DMS53 treated with DMSO at 0.1 percent for 48 hours (cell line): ENCODE data around the gene GRM5.
"Not testable (repeated sequence)": the region's sequence is repeated elsewhere in the genome, so short reads cannot be mapped to it uniquely, and the experiment has no call there.

Experiments
- DNase-seq: peaks from one replicate; lab custom pipeline; 2025; ENCODE audit not compliant: unreplicated experiment; lab: John Stamatoyannopoulos, UW

Gene GRM5

GRCh38 chr11:88843766-88844426 is 221.9 kb downstream of the GRM5 start:
- not testable (repeated sequence) for DNase-seq

GRCh38 chr11:88838139-88838538 is 227.6 kb downstream of the GRM5 start:
- peak; percentile 32 for DNase-seq

DNA sequence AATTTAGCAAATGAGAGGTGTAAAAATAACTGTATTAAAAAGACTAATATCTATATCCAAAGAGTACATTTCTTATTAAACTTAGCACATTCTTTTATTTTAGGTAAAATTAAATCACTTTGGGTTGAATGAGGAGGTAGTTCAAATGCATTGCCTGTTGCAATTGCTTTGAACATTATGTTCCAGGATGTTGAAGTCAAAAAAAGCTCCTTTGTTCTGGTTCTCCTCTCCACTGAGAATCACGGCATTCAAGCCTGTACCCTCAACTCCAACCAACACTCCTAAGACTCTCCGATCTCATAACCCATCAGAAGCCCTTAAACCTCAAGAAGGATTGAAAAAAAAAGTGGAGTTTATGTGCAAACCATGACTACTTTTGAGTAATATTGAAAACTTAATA is 230.1 kb downstream of the GRM5 start:
- not testable (repeated sequence) for DNase-seq

GRCh38 chr11:88831303-88831890 is 234.4 kb downstream of the GRM5 start:
- DNase-seq: no peak

GRCh38 chr11:88827018-88827676 is 238.6 kb downstream of the GRM5 start:
- peak; percentile 75 for DNase-seq

GRCh38 chr11:88819616-88820015 is 246.2 kb downstream of the GRM5 start:
- DNase-seq: no peak

DNA sequence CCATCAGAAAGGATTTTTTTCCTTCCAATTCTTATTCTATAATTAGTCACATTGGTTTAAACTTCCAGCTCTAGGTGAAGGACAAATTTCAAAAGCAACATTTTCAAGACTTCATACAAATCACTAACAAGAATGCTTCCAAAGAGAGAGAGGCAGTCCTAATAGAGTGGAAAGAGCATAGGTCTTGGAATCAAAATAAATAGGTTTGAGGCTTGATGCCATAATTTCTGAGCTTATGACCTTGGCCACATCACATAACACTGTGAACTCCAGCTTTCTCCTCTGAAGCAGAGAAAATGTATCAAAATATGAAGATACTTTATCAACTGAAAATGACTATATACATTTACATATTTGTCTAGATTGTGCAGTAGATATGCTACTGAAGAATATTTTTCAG is 246.8 kb downstream of the GRM5 start:
- DNase-seq: no peak

DNA sequence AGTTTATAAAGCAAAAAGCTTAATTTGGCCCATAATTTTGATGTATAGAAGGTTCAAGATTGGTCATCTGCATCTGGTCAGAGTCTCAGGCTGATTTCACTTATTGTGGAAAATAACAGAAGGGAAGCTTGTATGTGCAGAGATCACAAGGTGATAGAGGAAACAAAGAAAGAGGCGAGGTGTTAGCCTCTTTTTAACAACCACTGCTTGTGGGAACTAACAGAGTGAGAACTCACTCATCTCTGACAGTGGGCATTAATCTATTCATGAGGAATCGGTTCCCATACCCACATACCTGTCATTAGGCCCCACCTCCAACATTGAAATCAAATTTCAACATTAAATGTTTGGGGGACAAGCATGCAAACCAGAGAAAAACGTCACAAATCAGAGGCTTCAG is 250.3 kb downstream of the GRM5 start:
- no peak for DNase-seq

DNA sequence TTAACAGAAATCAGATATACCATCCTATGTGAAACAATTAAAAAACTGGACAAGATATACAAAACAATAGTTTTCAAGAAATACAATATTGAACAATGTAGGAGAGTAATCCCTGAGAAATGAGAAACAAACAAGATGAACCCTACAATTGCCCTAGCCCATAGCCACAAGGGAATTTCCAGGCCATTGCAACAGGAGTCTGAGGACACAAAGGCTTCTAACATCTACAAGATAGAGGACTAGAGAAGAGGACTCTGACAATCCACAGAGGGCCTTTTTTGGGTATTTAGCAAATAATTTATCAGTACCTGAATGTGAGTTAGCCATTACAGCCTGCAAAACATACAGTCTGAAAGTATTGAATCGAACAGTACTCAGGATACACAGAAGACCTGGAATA is 251.7 kb downstream of the GRM5 start:
- DNase-seq: no peak

DNA sequence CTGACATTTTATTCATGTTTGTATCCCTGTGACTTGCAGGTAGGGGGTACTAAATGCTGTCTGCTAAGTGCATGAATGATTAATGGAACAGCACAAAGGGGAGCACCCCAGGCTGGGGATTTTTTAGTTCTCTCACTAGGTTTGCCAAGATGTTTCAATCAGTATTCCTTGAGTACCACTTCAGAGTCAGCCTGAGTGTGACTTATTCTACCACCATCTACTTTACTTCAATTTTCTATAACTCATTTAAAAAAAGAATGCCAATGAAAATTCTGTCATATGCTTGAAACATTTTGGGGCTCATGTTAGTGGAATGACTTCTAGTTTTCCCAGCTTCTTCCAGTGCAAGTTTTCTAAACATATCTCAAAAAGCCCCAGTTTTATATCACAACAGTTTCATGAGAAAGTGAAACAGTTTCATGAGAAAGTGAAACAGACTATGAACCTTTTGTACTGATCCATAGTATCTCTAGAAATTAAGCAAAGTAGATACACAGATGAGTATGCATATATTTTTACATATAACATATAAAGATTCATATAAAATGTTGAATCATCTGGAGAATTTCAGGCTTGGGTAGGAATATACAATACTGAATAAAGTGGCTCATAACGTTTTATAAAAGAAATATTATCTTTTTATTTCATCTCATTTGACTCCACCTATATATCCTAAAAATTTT is 252.4 kb downstream of the GRM5 start:
- DNase-seq: no peak

- DNase-seq: no peak
Observed at GRCh38 chr11:88810420-88811097, 255.2 kb downstream of the GRM5 start.

DNA sequence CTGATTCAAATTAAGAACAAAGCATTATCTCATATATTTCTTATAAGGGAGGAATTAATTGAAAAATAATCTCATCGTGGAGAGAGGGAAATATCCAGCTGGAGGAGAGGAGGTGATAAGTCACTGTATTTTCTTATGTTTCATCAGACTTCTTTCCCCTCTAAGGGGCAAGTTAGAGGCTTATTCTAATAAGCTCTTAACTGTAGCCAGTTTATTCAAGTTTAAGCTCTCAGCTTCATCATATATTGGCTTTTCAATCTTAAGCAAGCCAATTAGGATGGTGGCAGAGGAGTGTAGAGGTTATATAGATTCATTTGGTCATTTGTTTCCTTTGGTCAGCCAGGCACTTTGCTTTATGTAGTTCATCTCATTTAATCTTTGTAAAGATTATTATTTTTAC is 256.7 kb downstream of the GRM5 start:
- no peak for DNase-seq

DNA sequence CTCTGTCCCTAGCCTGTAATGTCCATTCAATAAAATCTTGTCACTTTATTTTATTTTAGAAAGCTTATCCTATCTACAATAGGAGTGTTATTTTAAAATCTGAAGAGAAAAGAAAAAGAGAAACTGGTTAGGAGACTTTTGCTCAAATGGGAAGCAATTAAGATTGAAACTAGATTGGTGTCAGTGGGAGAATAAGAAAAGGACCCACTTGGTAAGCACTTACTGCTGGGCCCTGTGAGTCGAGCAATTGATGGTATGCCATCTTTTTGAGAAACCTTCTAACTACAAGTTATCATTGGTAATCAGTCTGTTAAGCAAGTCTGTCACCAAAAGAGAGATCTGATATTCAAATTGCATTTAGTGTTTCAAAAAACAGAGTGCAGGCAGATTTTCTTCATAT is 258.4 kb downstream of the GRM5 start:
- DNase-seq: no peak

- no peak for DNase-seq
Observed at GRCh38 chr11:88806410-88806809, 259.4 kb downstream of the GRM5 start.

DNA sequence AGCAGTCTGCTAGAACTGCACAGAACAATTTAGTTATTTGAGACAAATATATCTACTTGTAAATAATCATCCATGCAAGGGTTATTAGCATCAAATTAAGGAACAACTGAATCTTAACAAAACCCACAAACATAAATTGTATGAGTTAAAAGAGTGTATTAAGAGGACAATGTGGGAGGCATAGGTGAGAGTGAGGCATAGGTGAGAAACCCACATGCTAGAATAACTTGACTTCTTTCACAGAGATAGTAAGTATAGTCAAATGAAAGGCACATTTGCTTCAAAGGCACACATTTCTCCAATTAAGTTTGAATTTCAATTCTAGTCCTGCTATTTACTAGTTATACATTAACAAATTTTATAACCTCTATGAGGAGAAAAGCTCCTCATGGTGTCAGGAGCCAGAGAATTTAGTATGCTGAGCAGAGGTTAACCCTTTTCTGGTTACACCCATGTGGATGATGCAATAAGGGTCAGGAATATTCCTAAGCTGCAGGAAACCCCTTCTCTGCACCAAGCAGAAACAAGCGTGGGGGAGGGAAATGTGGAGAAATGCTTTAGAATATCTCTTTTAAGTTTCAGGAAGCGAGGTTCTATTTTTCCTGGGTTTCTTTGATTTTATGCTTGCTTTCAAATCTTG is 264.2 kb downstream of the GRM5 start:
- peak; percentile 22 for DNase-seq

GRCh38 chr11:88799771-88800500 is 265.8 kb downstream of the GRM5 start:
- no peak for DNase-seq

- no peak for DNase-seq
Observed at GRCh38 chr11:88790182-88790581, 275.6 kb downstream of the GRM5 start.

DNA sequence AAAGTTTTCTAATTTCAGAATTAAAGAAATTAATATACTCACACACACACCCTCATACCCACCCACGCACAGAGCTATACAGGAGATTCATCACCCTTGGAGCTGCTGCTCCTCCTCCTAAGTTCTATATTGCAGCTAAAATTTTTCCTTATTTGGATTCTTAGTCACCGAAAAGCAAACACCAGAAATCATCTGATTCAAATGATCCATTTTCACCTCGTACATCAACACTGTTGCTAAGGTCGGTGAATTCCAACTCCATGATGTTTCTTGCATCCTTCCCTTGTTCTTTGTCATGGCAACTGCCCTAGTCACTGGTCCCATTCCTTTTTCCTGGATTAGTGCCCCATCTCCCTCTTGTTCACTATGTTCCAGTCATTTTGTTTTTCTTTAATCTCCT is 286.2 kb downstream of the GRM5 start:
- DNase-seq: peak; percentile 59

GRCh38 chr11:88770475-88771079 is 295.2 kb downstream of the GRM5 start:
- DNase-seq: no peak

- no peak for DNase-seq
Observed at GRCh38 chr11:88744140-88744539, 321.6 kb downstream of the GRM5 start.
